HFFc6 (cell line): ENCODE results near the gene LAMA5. TPM values are rescaled to one million over a fixed set of nuclear protein-coding genes. Genes with fewer than 3 reads are reported as not detected.

Source experiments
- DNase-seq: peaks from one replicate; pipeline ENCODE4 v3.0.0-alpha.2; 2018
- H3K27ac Mint-ChIP-seq: 2 replicates; pipeline ENCODE4 v1.8.0; 2020; ENCODE audit warnings: mild to moderate bottlenecking, mixed read lengths
- H3K27me3 Mint-ChIP-seq: 2 replicates; pipeline ENCODE4 v1.8.0; 2021; ENCODE audit warnings: mild to moderate bottlenecking, moderate library complexity, mixed read lengths; ENCODE audit not compliant: insufficient read depth
- H3K36me3 Mint-ChIP-seq: 2 replicates; pipeline ENCODE4 v1.8.0; 2021; ENCODE audit warnings: low read depth, mixed read lengths
- H3K4me1 Mint-ChIP-seq: 2 replicates; pipeline ENCODE4 v1.8.0; 2020; ENCODE audit warnings: low read depth, mixed read lengths
- H3K4me3 Mint-ChIP-seq: 2 replicates; pipeline ENCODE4 v1.8.0; 2020; ENCODE audit warnings: mild to moderate bottlenecking, moderate library complexity, mixed read lengths
- H3K9me3 Mint-ChIP-seq: 2 replicates; pipeline ENCODE4 v1.8.0; 2020; ENCODE audit warnings: mild to moderate bottlenecking, mixed read lengths
- total RNA-seq, 6 experiments: library from RNA; stranded (reverse); fragmentation: NEBNext Ultra II Directional; extraction: Animal tissue kit (Norgen Biotek cat#: 25700); gene quantifications; 2 replicates in 1 of 6; 3 replicates in 5 of 6; pipeline ENCODE4 v1.2.3, GENCODE V29; 2021
- TF ChIP-seq, protein P1 (sequence below): fragments of 200-600 bp; sonication (generic); IDR thresholded peaks from 2 replicates; pipeline ENCODE4 v1.5.0; 2021; ENCODE audit warnings: antibody characterized with exemption, mild to moderate bottlenecking

Gene LAMA5
- total RNA-seq, 6 experiments from 2014 or later = 1.2 to 2.4 (median 1.5) TPM

- no peaks in the 10 kb centered on the region for H3K9me3 Mint-ChIP-seq
- peak overlapping the region; percentile 27; the same call in 1 of the 2 replicates for H3K27ac Mint-ChIP-seq
- TF ChIP-seq, protein P1, sequence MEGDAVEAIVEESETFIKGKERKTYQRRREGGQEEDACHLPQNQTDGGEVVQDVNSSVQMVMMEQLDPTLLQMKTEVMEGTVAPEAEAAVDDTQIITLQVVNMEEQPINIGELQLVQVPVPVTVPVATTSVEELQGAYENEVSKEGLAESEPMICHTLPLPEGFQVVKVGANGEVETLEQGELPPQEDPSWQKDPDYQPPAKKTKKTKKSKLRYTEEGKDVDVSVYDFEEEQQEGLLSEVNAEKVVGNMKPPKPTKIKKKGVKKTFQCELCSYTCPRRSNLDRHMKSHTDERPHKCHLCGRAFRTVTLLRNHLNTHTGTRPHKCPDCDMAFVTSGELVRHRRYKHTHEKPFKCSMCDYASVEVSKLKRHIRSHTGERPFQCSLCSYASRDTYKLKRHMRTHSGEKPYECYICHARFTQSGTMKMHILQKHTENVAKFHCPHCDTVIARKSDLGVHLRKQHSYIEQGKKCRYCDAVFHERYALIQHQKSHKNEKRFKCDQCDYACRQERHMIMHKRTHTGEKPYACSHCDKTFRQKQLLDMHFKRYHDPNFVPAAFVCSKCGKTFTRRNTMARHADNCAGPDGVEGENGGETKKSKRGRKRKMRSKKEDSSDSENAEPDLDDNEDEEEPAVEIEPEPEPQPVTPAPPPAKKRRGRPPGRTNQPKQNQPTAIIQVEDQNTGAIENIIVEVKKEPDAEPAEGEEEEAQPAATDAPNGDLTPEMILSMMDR = no peak
- DNase-seq = no peak
- H3K4me1 Mint-ChIP-seq = peaks cover 32% of the 10 kb centered on the region
- H3K36me3 Mint-ChIP-seq = peaks cover 26% of the 10 kb centered on the region
- H3K4me3 Mint-ChIP-seq = no peak overlapping the region
- H3K27me3 Mint-ChIP-seq = peaks cover 4% of the 10 kb centered on the region
These were observed 22.5 kb upstream of the LAMA5 start for GRCh38 chr20:62389601-62390087.

GRCh38 chr20:62388839-62389600 lies 21.9 kb upstream of the LAMA5 start:
- peaks cover 26% of the 10 kb centered on the region for H3K36me3 Mint-ChIP-seq
- peaks cover 4% of the 10 kb centered on the region for H3K27me3 Mint-ChIP-seq
- no peaks in the 10 kb centered on the region for H3K9me3 Mint-ChIP-seq
- H3K4me3 Mint-ChIP-seq = peak overlapping the region; percentile 93
- H3K4me1 Mint-ChIP-seq = peaks cover 32% of the 10 kb centered on the region
- TF ChIP-seq, protein P1 = peak; percentile 45
- H3K27ac Mint-ChIP-seq = peak overlapping the region; percentile 24
- DNase-seq = no peak

- TF ChIP-seq, protein P1 = no peak
These were observed 21.0 kb upstream of the LAMA5 start for GRCh38 chr20:62387933-62388635.

GRCh38 chr20:62387219-62387913 lies 20.3 kb upstream of the LAMA5 start:
- Mint-ChIP-seq H3K27ac (peak overlapping the region; percentile 71), H3K4me1 (peaks cover 32% of the 10 kb centered on the region), H3K27me3 (peaks cover 4% of the 10 kb centered on the region), H3K36me3 (peaks cover 30% of the 10 kb centered on the region), H3K4me3 (peak overlapping the region; percentile 93), H3K9me3 (no peaks in the 10 kb centered on the region)
- no peak for DNase-seq
- TF ChIP-seq, protein P1 = no peak

More at GRCh38 chr20:62387933-62388635, 21.0 kb upstream of the LAMA5 start:
- peak overlapping the region; percentile 93 for H3K4me3 Mint-ChIP-seq
- H3K27ac Mint-ChIP-seq = peak overlapping the region; percentile 71
- peaks cover 4% of the 10 kb centered on the region for H3K27me3 Mint-ChIP-seq
- peaks cover 26% of the 10 kb centered on the region for H3K36me3 Mint-ChIP-seq
- peaks cover 32% of the 10 kb centered on the region for H3K4me1 Mint-ChIP-seq
- no peak for DNase-seq
- no peaks in the 10 kb centered on the region for H3K9me3 Mint-ChIP-seq

GRCh38 chr20:62386383-62387218 lies 19.5 kb upstream of the LAMA5 start, which contains the start of gene RPS21:
TSS of gene RPS21 (plus strand) at chr20:62387103. CDS start at chr20:62387339, 236 bp downstream.
- TF ChIP-seq, protein P1 = no peak
- peak; percentile 81 for DNase-seq
- Mint-ChIP-seq H3K4me3 (peak within 1 kb of the TSS; percentile 93), H3K27ac (peak within 1 kb of the TSS; percentile 79), H3K9me3 (peaks cover 5% of the 10 kb centered on the region), H3K36me3 (peaks cover 38% of the 10 kb centered on the region), H3K27me3 (peaks cover 4% of the 10 kb centered on the region), H3K4me1 (peaks cover 32% of the 10 kb centered on the region)
